CD4-positive, alpha-beta memory T cell (primary cell): Measurements from ENCODE around the gene PUM1. TPM values are rescaled to one million over a fixed set of nuclear protein-coding genes. Genes with fewer than 3 reads are reported as not detected.

Source experiments
- CTCF ChIA-PET: fragments of 350-600 bp; sonication (Branson Sonifier 250); formaldehyde crosslinking; loops from one replicate; lab custom pipeline; 2021; ENCODE audit warnings: inconsistent platforms; ENCODE audit not compliant: partially characterized antibody; lab: Charles Lee
- POLR2A ChIA-PET: fragments of 350-600 bp; sonication (Branson Sonifier 250); formaldehyde crosslinking; loops from one replicate; lab custom pipeline; 2021; ENCODE audit not compliant: partially characterized antibody; lab: Charles Lee
- DNase-seq, 5 donors: peaks; one replicate each; pipeline versions ENCODE4 v3.0.0 to v3.0.0-alpha.2; 2020 to 2022; ENCODE audit warnings: mixed read lengths in 1 of 5
- H3K27ac ChIP-seq: one replicate; pipeline ENCODE4 v1.7.0; 2013; ENCODE audit warnings: low read depth, low read length
- H3K27me3 ChIP-seq: 2 replicates; pipeline ENCODE4 v1.7.0; 2013; ENCODE audit warnings: mild to moderate bottlenecking, low read length, moderate library complexity; ENCODE audit not compliant: insufficient read depth
- H3K36me3 ChIP-seq: 2 replicates; pipeline ENCODE4 v1.7.0; 2013; ENCODE audit warnings: mild to moderate bottlenecking, low read length, moderate library complexity; ENCODE audit not compliant: insufficient read depth
- H3K4me1 ChIP-seq: 2 replicates; pipeline ENCODE4 v1.7.0; 2013; ENCODE audit warnings: mild to moderate bottlenecking, low read length, moderate library complexity; ENCODE audit not compliant: insufficient read depth
- H3K4me3 ChIP-seq, 2 donors: one replicate each; pipeline ENCODE4 v1.7.0; 2013; ENCODE audit warnings: low read length in 2 of 2, mild to moderate bottlenecking in 1 of 2
- H3K9me3 ChIP-seq, 2 donors: one replicate each; pipeline ENCODE4 v1.7.0; 2013; ENCODE audit warnings: low read length in 2 of 2, control low read depth in 1 of 2; ENCODE audit not compliant: control insufficient read depth in 1 of 2
- H3K27ac Mint-ChIP-seq, 7 donors: one replicate each; pipeline ENCODE4 v1.8.0; 2020 to 2021; ENCODE audit warnings: mixed read lengths in 7 of 7, mild to moderate bottlenecking in 6 of 7, inconsistent platforms in 3 of 7, moderate library complexity in 3 of 7
- H3K27me3 Mint-ChIP-seq, 2 donors: one replicate each; pipeline ENCODE4 v1.8.0; 2020 to 2021; ENCODE audit warnings: mixed read lengths in 2 of 2
- H3K36me3 Mint-ChIP-seq, 2 donors: one replicate each; pipeline ENCODE4 v1.8.0; 2020 to 2021; ENCODE audit warnings: mixed read lengths in 2 of 2, inconsistent platforms in 1 of 2, mild to moderate bottlenecking in 1 of 2
- H3K4me1 Mint-ChIP-seq, 4 donors: one replicate each; pipeline ENCODE4 v1.8.0; 2020 to 2021; ENCODE audit warnings: mixed read lengths in 4 of 4, mild to moderate bottlenecking in 1 of 4
- H3K4me3 Mint-ChIP-seq, 8 donors: one replicate each; pipeline ENCODE4 v1.8.0; 2020 to 2021; ENCODE audit warnings: mixed read lengths in 8 of 8, mild to moderate bottlenecking in 7 of 8, moderate library complexity in 6 of 8, inconsistent platforms in 3 of 8
- H3K9me3 Mint-ChIP-seq, 8 donors: one replicate each; pipeline ENCODE4 v1.8.0; 2020 to 2021; ENCODE audit warnings: mixed read lengths in 8 of 8, mild to moderate bottlenecking in 5 of 8, inconsistent platforms in 3 of 8, moderate library complexity in 1 of 8
- intact Hi-C: fragments of 100-400 bp; cut with micrococcal nuclease; formaldehyde crosslinking; loops from one replicate; pipeline ENCODE4 v1.15.1; 2023
- polyA plus RNA-seq, 2 donors: library from polyadenylated mRNA; unstranded; fragments of 300-500 nt; fragmentation: Illumina TruSeq; gene quantifications; one replicate each; pipeline ENCODE4 v1.2.3, GENCODE V29; 2021
- total RNA-seq, 2 experiments: library from RNA; stranded (reverse); gene quantifications; one replicate each; pipeline ENCODE4 v1.2.3, GENCODE V29; 2021

The PUM1 gene
- total and polyA plus RNA-seq, 4 experiments from 2014 or later: 126 to 164 (median 138) TPM

DNA sequence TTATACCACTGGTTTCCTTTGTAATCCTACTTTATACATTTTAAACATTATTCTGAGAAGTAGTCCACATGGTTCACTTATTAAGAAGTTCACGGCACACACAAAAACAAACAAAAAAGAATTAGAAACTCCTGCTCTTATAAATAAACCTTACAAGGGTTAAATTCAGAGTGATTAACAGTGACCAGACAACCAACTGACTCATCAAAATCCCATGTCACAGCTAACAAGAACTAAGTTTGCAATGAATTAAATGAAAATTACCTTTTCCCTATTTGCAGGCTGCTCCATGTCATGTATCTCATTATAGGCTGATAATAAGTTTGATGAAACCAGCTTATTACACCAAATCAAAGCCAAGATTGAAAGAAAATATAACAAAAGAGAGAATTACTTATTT is 77.5 kb downstream of the PUM1 start:
- peaks cover 30% of the 10 kb centered on the region for H3K36me3 ChIP-seq
- Mint-ChIP-seq H3K36me3 (peaks cover 35 to 71% of the 10 kb centered on the region in 2 donors), H3K9me3 (no peaks in the 10 kb centered on the region), H3K4me1 (peaks cover 39 to 67% (median 56%) of the 10 kb centered on the region in 4 donors), H3K4me3 (no peak overlapping the region), H3K27ac (peak overlapping the region in 2 of 7 donors; percentile 3 to 93), H3K27me3 (no peaks in the 10 kb centered on the region)
- no peaks in the 10 kb centered on the region for H3K27me3 ChIP-seq
- DNase-seq: no peak
- no peak overlapping the region for H3K4me3 ChIP-seq
- intact Hi-C loops: no loop called here
- ChIA-PET CTCF (no interaction called here), POLR2A (no interaction called here)
- no peaks in the 10 kb centered on the region for H3K9me3 ChIP-seq
- peaks cover 46% of the 10 kb centered on the region for H3K4me1 ChIP-seq
- H3K27ac ChIP-seq: no peak overlapping the region

DNA sequence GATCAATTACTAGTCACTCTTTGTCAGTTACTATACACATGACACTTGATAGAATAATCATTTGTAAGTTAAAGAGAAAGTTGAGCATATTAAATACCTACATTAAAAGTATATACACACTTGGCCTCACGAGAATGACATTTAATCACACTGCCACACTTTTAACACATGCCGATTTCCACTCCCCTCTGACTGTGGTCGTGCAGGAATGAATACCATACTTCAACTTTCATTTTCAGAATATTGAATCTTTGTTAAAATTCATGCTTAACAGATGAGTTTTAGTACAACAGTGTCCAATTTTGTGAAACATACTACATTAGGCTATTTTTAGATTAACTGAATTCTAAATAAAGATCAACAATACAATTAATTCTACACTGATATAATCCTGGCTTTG is 78.8 kb downstream of the PUM1 start:
- no peaks in the 10 kb centered on the region for H3K9me3 Mint-ChIP-seq
- H3K4me1 Mint-ChIP-seq: peaks cover 39 to 73% (median 57%) of the 10 kb centered on the region in 4 donors
- peak overlapping the region in 1 of 7 donors; percentile 27 for H3K27ac Mint-ChIP-seq
- no peak overlapping the region for H3K4me3 Mint-ChIP-seq
- no peaks in the 10 kb centered on the region for H3K27me3 ChIP-seq
- no peaks in the 10 kb centered on the region for H3K9me3 ChIP-seq
- no peak overlapping the region for H3K27ac ChIP-seq
- H3K36me3 ChIP-seq: peaks cover 28% of the 10 kb centered on the region
- intact Hi-C loops: no loop called here
- no peak overlapping the region for H3K4me3 ChIP-seq
- peaks cover 33 to 77% of the 10 kb centered on the region in 2 donors for H3K36me3 Mint-ChIP-seq
- no peak for DNase-seq
- H3K4me1 ChIP-seq: peaks cover 39% of the 10 kb centered on the region
- POLR2A ChIA-PET: no interaction called here
- CTCF ChIA-PET: interaction anchor here (0.6 kb wide), 1 partner anchor 11 kb away, joined by 3 read pairs; no protein-coding TSS in a partner anchor
- no peaks in the 10 kb centered on the region for H3K27me3 Mint-ChIP-seq

GRCh38 chr1:30984991-30985503 is 80.5 kb downstream of the PUM1 start:
- POLR2A ChIA-PET: no interaction called here
- no peaks in the 10 kb centered on the region for H3K9me3 ChIP-seq
- Mint-ChIP-seq H3K4me3 (no peak overlapping the region), H3K36me3 (peaks cover 29 to 73% of the 10 kb centered on the region in 2 donors), H3K27me3 (no peaks in the 10 kb centered on the region), H3K4me1 (peaks cover 34 to 69% (median 49%) of the 10 kb centered on the region in 4 donors), H3K9me3 (no peaks in the 10 kb centered on the region), H3K27ac (peak overlapping the region in 5 of 7 donors; percentile 13 to 72 (median 59))
- H3K4me1 ChIP-seq: peaks cover 30% of the 10 kb centered on the region
- no peak for DNase-seq
- no peak overlapping the region for H3K4me3 ChIP-seq
- peaks cover 21% of the 10 kb centered on the region for H3K36me3 ChIP-seq
- H3K27ac ChIP-seq: no peak overlapping the region
- intact Hi-C loops: no loop called here
- no peaks in the 10 kb centered on the region for H3K27me3 ChIP-seq
- CTCF ChIA-PET: interaction anchor here (0.6 kb wide), 1 partner anchor 139 kb away, joined by 3 read pairs; no protein-coding TSS in a partner anchor

GRCh38 chr1:30984165-30984889 is 81.2 kb downstream of the PUM1 start:
- ChIA-PET POLR2A (no interaction called here), CTCF (interaction anchor here (0.6 kb wide), 1 partner anchor 140 kb away, joined by 3 read pairs; no protein-coding TSS in a partner anchor)
- peaks cover 27% of the 10 kb centered on the region for H3K4me1 ChIP-seq
- H3K36me3 ChIP-seq: peaks cover 28% of the 10 kb centered on the region
- Mint-ChIP-seq H3K4me3 (no peak overlapping the region), H3K9me3 (no peaks in the 10 kb centered on the region), H3K27ac (peak overlapping the region in 3 of 7 donors; percentile 19 to 68 (median 59)), H3K36me3 (peaks cover 30 to 74% of the 10 kb centered on the region in 2 donors), H3K4me1 (peaks cover 35 to 66% (median 44%) of the 10 kb centered on the region in 4 donors), H3K27me3 (no peaks in the 10 kb centered on the region)
- no peak overlapping the region for H3K4me3 ChIP-seq
- no peak overlapping the region for H3K27ac ChIP-seq
- DNase-seq: no peak
- H3K9me3 ChIP-seq: no peaks in the 10 kb centered on the region
- H3K27me3 ChIP-seq: no peaks in the 10 kb centered on the region
- intact Hi-C loops: no loop called here

- POLR2A ChIA-PET: no interaction called here
- peak overlapping the region in 3 of 7 donors; percentile 51 to 73 (median 66) for H3K27ac Mint-ChIP-seq
- H3K4me1 Mint-ChIP-seq: peaks cover 29 to 61% (median 36%) of the 10 kb centered on the region in 4 donors
- H3K9me3 Mint-ChIP-seq: no peaks in the 10 kb centered on the region
- Histone ChIP-seq H3K36me3 (peaks cover 29% of the 10 kb centered on the region), H3K4me1 (peaks cover 17% of the 10 kb centered on the region), H3K9me3 (no peaks in the 10 kb centered on the region), H3K27me3 (no peaks in the 10 kb centered on the region), H3K4me3 (no peak overlapping the region), H3K27ac (no peak overlapping the region)
- no peaks in the 10 kb centered on the region for H3K27me3 Mint-ChIP-seq
- CTCF ChIA-PET: no interaction called here
- intact Hi-C loops: no loop called here
- H3K36me3 Mint-ChIP-seq: peaks cover 36 to 76% of the 10 kb centered on the region in 2 donors
- no peak for DNase-seq
- H3K4me3 Mint-ChIP-seq: no peak overlapping the region
Measured at GRCh38 chr1:30982937-30983336, 82.6 kb downstream of the PUM1 start.

- CTCF ChIA-PET: interaction anchor here (1.0 kb wide), 1 partner anchor 182 kb away, joined by 3 read pairs; no protein-coding TSS in a partner anchor
- intact Hi-C loops: no loop called here
- Mint-ChIP-seq H3K4me3 (no peak overlapping the region), H3K4me1 (peaks cover 31 to 62% (median 39%) of the 10 kb centered on the region in 4 donors), H3K27ac (peak overlapping the region in 4 of 7 donors; percentile 6 to 62 (median 42)), H3K27me3 (no peaks in the 10 kb centered on the region), H3K36me3 (peaks cover 41 to 81% of the 10 kb centered on the region in 2 donors), H3K9me3 (no peaks in the 10 kb centered on the region)
- no peak for DNase-seq
- Histone ChIP-seq H3K27ac (no peak overlapping the region), H3K4me1 (peaks cover 16% of the 10 kb centered on the region), H3K27me3 (no peaks in the 10 kb centered on the region), H3K36me3 (peaks cover 29% of the 10 kb centered on the region), H3K4me3 (no peak overlapping the region), H3K9me3 (no peaks in the 10 kb centered on the region)
- POLR2A ChIA-PET: no interaction called here
Measured at GRCh38 chr1:30982431-30982830, 83.1 kb downstream of the PUM1 start.

- intact Hi-C loops: no loop called here
- Histone ChIP-seq H3K27me3 (no peaks in the 10 kb centered on the region), H3K36me3 (peaks cover 35% of the 10 kb centered on the region), H3K9me3 (no peaks in the 10 kb centered on the region), H3K4me1 (peaks cover 19% of the 10 kb centered on the region), H3K4me3 (no peak overlapping the region), H3K27ac (no peak overlapping the region)
- Mint-ChIP-seq H3K27me3 (no peaks in the 10 kb centered on the region), H3K36me3 (peaks cover 52 to 86% of the 10 kb centered on the region in 2 donors), H3K27ac (peak overlapping the region in 2 of 7 donors; percentile 38 to 54), H3K9me3 (no peaks in the 10 kb centered on the region), H3K4me1 (peaks cover 36 to 64% (median 44%) of the 10 kb centered on the region in 4 donors), H3K4me3 (no peak overlapping the region)
- CTCF ChIA-PET: interaction anchor here (1.1 kb wide), 1 partner anchor 316 kb away, joined by 3 read pairs; the partner anchor contains the start of gene ZCCHC17
- POLR2A ChIA-PET: no interaction called here
- DNase-seq: no peak
Measured at GRCh38 chr1:30981172-30981571, 84.3 kb downstream of the PUM1 start.
